Smooth muscle cell (in vitro differentiated cells): ENCODE data around the gene OXER1. TPM values are rescaled to one million over a fixed set of nuclear protein-coding genes. Genes with fewer than 3 reads are reported as not detected.

Experiments used
- DNase-seq: peaks from one replicate; lab custom pipeline; 2025; ENCODE audit not compliant: unreplicated experiment; lab: John Stamatoyannopoulos, UW
- H2AFZ ChIP-seq: fragments of 200-600 bp; sonication (generic); 2 replicates; pipeline ENCODE4 v1.6.0; 2016; ENCODE audit warnings: antibody characterized with exemption, low read depth, mild to moderate bottlenecking
- H3F3A ChIP-seq: fragments of 200-600 bp; sonication (generic); 2 replicates; pipeline ENCODE4 v1.6.0; 2017; ENCODE audit warnings: antibody characterized with exemption, low read depth
- H3K27ac ChIP-seq: fragments of 200-600 bp; sonication (generic); 2 replicates; pipeline ENCODE4 v1.5.1; 2016; ENCODE audit warnings: low read depth, mild to moderate bottlenecking
- H3K27me3 ChIP-seq: fragments of 200-600 bp; sonication (generic); 2 replicates; pipeline ENCODE4 v1.6.1; 2016; ENCODE audit warnings: low read depth, mild to moderate bottlenecking
- H3K36me3 ChIP-seq: fragments of 200-600 bp; sonication (generic); 2 replicates; pipeline ENCODE4 v1.5.1; 2016; ENCODE audit warnings: low read depth
- H3K4me1 ChIP-seq: fragments of 200-600 bp; sonication (generic); 2 replicates; pipeline ENCODE4 v1.5.1; 2016; ENCODE audit warnings: low read depth
- H3K4me2 ChIP-seq: fragments of 200-600 bp; sonication (generic); 2 replicates; pipeline ENCODE4 v1.6.0; 2016; ENCODE audit warnings: mild to moderate bottlenecking
- H3K4me3 ChIP-seq: fragments of 200-600 bp; sonication (generic); 2 replicates; pipeline ENCODE4 v1.5.1; 2016; ENCODE audit warnings: mild to moderate bottlenecking
- H3K79me2 ChIP-seq: fragments of 200-600 bp; sonication (generic); 2 replicates; pipeline ENCODE4 v1.6.0; 2016; ENCODE audit warnings: low read depth, mild to moderate bottlenecking
- H3K9ac ChIP-seq: fragments of 200-600 bp; sonication (generic); 2 replicates; pipeline ENCODE4 v1.6.0; 2016; ENCODE audit warnings: low read depth
- H3K9me3 ChIP-seq: fragments of 200-600 bp; sonication (generic); replicated peaks from 2 replicates; pipeline ENCODE4 v1.5.1; 2016; ENCODE audit warnings: low read depth
- H4K20me1 ChIP-seq: fragments of 200-600 bp; sonication (generic); 2 replicates; pipeline ENCODE4 v1.6.0; 2016; ENCODE audit warnings: low read depth
- WGBS: methylation state at CpG from one replicate; pipeline ENCODE4 v1.1.7; 2016; ENCODE audit warnings: low lambda C conversion rate; 5-methylcytosine and 5-hydroxymethylcytosine counted together
- polyA plus RNA-seq: library from polyadenylated mRNA; unstranded; fragments of >200 nt; fragmentation: Nextera tagmentation; extraction: Ambion mirVana; gene quantifications from 2 replicates; pipeline ENCODE4 v1.2.1, GENCODE V29; 2016
- total RNA-seq: library from RNA; depleted of rRNA; stranded (reverse); fragments of >200 nt; gene quantifications from 2 replicates; pipeline ENCODE4 v1.2.3, GENCODE V29; 2014
- TF ChIP-seq, protein P1 (sequence below): fragments of 200-600 bp; sonication (generic); IDR thresholded peaks from 2 replicates; pipeline ENCODE4 v1.5.1; 2017; ENCODE audit warnings: borderline replicate concordance, mild to moderate bottlenecking, antibody characterized with exemption; ENCODE audit not compliant: insufficient read depth, poor library complexity, severe bottlenecking

Gene OXER1
- total and polyA plus RNA-seq, 2 experiments from 2014 or later, result 2.2 TPM; not detected in 1

DNA sequence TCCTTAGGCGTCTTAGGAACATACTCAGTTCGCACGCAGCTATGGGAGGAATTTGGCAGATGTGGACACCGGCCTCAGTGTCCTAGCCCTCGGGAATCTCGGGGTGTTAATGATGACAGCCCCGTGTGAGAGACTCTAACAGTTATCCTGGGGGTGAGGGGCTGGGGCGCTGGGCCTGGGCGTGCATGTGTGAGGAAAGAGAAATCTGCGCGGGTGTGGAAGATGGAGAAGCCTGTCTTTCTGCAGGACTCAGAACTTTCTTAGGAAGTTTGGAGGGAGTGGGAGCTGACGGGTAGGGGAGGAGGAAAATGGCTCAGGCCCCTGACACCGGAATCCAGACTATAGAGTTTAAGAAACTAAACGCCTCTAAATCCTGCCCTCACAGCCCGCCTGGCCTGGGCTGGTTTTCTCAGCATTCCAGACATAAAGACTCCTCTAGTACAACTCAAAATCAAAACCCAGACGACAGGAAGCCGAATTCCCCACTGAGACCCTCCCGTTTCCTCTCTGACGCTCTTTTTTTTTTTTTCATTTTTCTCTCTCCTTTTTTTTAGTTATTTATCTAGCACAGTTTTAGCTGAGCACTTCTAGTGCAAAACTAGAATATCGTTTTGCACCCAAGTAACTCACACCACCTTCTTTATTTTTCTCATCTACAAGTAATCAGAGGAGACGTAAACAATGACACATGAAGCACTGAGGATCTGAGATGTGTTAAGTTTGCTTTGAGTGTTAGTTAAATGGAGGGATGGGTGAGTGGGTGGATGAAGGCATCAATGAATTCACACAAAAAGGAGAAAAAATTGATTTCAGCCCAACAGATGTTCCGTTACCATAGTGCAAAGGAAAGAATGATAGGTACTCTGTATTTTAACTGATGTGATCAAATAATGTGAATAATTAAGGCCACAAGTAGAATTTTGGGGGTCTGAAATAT, 29.7 kb upstream of the OXER1 start:
- WGBS, result 9% methylated on average over 22 of the region's 22 CpGs
- H3K4me2 ChIP-seq, result peak overlapping the region; percentile 91
- H3K36me3 ChIP-seq, result no peaks in the 10 kb centered on the region
- peaks cover 13% of the 10 kb centered on the region for H3F3A ChIP-seq
- H3K9ac ChIP-seq, result peak overlapping the region; percentile 73
- no peaks in the 10 kb centered on the region for H4K20me1 ChIP-seq
- H3K27ac ChIP-seq, result peak overlapping the region; percentile 80
- H3K27me3 ChIP-seq, result no peaks in the 10 kb centered on the region
- H3K79me2 ChIP-seq, result peaks cover 5% of the 10 kb centered on the region
- H2AFZ ChIP-seq, result peak overlapping the region; percentile 56
- no peak for DNase-seq
- TF ChIP-seq, protein P1, sequence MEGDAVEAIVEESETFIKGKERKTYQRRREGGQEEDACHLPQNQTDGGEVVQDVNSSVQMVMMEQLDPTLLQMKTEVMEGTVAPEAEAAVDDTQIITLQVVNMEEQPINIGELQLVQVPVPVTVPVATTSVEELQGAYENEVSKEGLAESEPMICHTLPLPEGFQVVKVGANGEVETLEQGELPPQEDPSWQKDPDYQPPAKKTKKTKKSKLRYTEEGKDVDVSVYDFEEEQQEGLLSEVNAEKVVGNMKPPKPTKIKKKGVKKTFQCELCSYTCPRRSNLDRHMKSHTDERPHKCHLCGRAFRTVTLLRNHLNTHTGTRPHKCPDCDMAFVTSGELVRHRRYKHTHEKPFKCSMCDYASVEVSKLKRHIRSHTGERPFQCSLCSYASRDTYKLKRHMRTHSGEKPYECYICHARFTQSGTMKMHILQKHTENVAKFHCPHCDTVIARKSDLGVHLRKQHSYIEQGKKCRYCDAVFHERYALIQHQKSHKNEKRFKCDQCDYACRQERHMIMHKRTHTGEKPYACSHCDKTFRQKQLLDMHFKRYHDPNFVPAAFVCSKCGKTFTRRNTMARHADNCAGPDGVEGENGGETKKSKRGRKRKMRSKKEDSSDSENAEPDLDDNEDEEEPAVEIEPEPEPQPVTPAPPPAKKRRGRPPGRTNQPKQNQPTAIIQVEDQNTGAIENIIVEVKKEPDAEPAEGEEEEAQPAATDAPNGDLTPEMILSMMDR, result no peak
- H3K4me1 ChIP-seq, result peaks cover 11% of the 10 kb centered on the region
- peak overlapping the region; percentile 61 for H3K4me3 ChIP-seq
- no peaks in the 10 kb centered on the region for H3K9me3 ChIP-seq

- WGBS, result 2% methylated on average over 64 of the region's 75 CpGs
- Histone ChIP-seq H3K4me2 (peak within 1 kb of the TSS; percentile 91), H2AFZ (peak within 1 kb of the TSS; percentile 56), H3K4me3 (peak within 1 kb of the TSS; percentile 61), H3K79me2 (peaks cover 5% of the 10 kb centered on the region), H3K4me1 (peaks cover 11% of the 10 kb centered on the region), H4K20me1 (no peaks in the 10 kb centered on the region), H3K36me3 (no peaks in the 10 kb centered on the region), H3K9me3 (no peaks in the 10 kb centered on the region), H3K9ac (peak within 1 kb of the TSS; percentile 73), H3F3A (peaks cover 13% of the 10 kb centered on the region), H3K27me3 (no peaks in the 10 kb centered on the region), H3K27ac (peak within 1 kb of the TSS; percentile 80)
- DNase-seq, result peak; percentile 49
- TF ChIP-seq, protein P1, result peak; percentile 5
Observed at GRCh38 chr2:42792583-42793333, 28.8 kb upstream of the OXER1 start, which contains the start of gene HAAO. HAAO (minus strand) TSS chr2:42792583; CDS start chr2:42792536, 47 bp downstream.

GRCh38 chr2:42792087-42792582, 28.2 kb upstream of the OXER1 start:
- peaks cover 5% of the 10 kb centered on the region for H3K79me2 ChIP-seq
- H3K27ac ChIP-seq, result peak overlapping the region; percentile 80
- H3K36me3 ChIP-seq, result no peaks in the 10 kb centered on the region
- no peaks in the 10 kb centered on the region for H3K9me3 ChIP-seq
- H3K27me3 ChIP-seq, result no peaks in the 10 kb centered on the region
- H4K20me1 ChIP-seq, result no peaks in the 10 kb centered on the region
- peaks cover 11% of the 10 kb centered on the region for H3K4me1 ChIP-seq
- TF ChIP-seq, protein P1, result no peak
- peak overlapping the region; percentile 73 for H3K9ac ChIP-seq
- peak overlapping the region; percentile 91 for H3K4me2 ChIP-seq
- peaks cover 13% of the 10 kb centered on the region for H3F3A ChIP-seq
- DNase-seq, result no peak
- H2AFZ ChIP-seq, result peak overlapping the region; percentile 56
- WGBS, result 13% methylated on average over 10 of the region's 18 CpGs
- H3K4me3 ChIP-seq, result peak overlapping the region; percentile 61
